ENCODE results near the gene CDK2AP2.

CDK2AP2 gene

DNA sequence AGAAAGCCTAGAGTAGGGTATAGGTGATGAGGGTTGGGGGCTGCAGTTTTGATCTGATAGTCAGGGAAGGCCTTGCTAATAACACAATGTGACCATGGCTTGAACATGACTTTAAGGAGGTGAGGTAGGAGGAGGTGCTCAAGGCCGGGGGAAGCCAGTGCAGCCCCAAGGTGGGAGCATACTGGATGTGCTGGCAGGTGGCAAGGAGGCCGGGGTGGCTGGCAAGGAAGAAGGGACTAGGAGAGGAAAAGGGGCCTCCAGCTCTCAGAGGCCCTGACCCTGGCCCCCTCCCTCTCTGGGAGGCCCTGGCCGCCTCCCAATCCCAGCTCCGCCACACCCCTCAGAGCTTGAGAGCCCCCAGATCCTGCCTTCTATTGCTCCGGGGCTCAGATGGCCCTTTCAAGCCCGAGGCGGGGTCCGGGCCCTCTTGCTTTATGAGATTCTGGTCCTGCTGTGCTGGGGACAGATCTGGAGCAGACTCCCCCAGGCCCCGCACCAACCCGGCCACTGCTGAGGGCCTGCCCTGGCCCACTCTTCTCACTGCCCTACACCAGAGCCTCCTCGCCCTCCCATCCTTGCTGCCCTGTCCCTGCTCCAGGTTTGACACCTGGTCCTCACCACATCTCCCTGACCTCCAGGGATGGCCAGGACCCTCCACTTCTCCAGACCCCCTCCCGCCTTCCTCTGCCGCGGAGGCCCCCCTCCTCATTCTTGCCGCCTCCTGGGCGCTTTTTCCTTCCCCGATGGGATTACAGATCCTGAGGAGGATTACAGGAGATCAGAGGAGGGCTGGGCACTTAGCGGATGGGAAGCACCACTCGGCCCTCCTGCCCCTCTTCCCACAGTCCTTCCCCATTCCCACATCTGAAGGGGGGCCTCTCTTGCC lies 4.6 kb downstream of the CDK2AP2 start:
- no peak for DNase-seq

DNA sequence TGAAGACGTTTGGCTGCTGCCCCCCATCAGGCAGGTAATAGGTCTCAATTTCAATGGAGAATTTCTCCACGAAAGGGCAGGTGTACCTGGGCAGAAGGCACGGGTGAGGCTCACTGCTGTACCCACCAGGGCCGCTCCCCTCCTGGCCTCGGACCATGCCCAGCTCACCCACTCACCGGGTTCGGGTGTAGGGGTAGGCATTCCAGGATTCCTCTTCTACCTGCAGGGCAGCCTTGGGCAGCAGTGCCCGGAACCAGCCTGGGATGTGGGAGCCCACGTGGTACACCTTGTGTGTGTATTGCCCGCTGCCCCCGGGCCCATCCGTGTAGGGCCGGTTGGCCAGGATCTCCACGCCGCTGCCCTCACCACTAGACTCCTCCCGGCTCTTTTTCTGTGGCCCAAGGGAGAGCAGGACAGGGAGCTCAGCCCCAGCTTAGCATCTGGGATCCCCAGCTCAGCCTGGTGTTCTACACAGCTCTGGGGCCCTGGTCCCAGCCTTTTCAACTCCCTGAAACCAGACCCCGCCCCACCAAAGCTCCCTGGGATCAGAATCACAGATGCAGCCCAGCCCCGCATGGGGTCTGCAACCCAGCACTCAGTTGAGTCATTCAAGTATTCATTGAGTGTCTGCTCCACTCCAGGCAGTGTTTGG lies 5.5 kb downstream of the CDK2AP2 start:
- no peak for DNase-seq

DNA sequence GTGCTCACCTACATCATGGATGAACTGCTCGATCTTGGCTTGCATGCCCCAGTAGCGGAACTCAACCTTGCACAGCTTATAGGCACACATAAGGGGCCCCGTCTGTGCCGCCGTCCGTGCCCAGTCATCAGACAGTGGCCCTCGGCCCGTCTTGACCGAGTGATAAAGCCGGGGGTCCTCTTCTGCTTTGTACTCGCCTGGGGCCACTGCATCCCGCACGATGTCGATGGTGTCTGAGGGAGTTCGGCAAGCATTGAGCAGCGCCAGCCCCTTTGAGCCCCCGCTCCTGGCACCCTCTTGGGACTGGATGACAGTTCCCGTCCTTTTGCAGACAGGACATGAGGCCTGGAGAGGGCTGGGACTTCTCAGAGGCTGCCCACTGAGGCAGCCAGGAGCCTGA lies 6.1 kb downstream of the CDK2AP2 start:
- DNase-seq, result no peak

DNA sequence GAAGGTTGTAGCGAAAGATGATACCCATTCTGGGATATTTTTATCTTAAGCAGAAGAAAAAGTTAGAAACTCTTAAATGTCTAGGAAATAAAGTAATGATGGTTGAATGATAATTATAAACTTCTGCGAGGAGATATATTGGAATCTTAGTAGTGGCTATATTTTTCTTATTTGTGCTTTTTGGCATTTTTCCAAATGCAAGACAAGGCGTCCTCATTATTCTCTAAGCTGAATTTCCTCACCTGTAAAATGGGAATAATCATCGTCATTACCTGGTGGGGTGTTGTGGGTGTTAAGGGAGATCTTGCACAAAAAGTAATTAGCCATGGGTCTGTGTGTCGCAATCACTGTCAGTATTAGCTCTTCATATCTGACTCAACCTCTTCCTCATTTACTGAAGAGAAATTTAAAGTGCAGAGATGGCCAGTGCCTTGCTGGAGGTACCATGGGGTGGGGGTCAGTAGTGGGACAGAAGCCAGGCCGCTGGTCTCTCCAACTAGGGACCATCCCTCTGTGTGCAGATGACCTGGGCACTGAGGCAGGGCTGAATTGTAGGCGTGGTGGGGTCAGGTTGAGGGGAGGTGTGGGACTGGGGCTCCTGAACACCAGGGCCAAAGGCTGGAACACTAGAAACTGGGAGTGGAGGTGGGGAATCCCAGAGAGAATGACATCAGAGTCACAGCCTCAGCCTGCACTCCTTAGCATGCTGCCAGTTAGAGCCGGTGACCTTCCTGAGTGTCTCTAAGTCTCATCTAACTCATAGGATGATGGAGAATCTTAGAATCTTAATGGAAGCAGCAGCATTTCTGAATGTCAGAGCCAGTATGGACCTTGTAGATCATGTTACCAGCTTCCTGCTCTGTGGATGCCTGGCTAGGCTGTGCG lies 6.9 kb downstream of the CDK2AP2 start:
- no peak for DNase-seq

DNA sequence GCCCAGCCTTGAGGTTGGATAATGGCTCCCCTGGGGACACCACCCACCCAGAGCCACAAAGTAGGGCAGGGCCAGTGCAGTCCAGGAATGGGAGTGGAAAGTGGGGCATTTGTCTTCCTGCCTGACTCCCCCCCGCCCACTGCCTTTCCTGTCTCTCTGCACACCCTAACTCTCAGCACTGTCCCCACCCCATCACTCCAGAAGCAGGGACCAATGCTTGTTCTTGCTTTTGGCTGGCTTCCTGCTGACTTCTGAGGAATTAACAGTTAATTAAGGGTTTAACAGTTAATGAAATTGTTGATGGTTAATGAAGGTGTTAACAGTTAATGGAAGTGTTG lies 7.5 kb downstream of the CDK2AP2 start:
- no peak for DNase-seq

DNA sequence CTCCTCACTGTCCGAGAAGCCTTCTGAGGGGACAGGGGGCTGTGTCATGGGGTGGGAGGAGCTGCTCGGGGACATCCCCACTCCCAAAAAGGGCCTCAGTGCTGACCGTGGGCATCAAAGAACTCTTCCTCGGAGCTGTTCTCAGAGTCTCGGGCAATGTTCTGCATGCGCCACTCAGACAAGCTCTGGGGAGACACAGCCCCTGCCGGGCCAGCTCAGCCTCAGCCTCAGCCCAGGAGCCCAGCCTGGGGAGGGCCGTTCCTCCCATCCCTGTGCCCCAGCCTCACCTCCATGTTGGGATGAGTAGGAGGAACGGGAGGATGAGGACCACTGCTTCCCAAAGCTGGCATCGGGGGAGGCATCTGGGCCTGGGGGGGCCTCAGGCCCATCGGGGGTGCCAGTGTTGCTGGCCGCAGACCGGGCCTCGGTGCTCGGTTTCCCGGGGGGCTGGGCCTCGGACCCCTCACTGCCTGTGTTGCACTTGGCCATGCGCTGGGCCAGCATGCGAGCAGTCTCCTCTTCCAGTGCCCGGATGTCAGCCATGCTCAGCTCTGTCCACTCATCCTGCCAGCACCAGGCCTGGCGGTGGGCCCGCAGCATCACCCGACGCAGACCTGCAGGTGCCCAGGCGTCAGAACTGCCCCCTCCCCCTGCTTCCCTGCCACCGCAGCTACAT lies 8.0 kb downstream of the CDK2AP2 start:
- DNase-seq, result no peak

DNA sequence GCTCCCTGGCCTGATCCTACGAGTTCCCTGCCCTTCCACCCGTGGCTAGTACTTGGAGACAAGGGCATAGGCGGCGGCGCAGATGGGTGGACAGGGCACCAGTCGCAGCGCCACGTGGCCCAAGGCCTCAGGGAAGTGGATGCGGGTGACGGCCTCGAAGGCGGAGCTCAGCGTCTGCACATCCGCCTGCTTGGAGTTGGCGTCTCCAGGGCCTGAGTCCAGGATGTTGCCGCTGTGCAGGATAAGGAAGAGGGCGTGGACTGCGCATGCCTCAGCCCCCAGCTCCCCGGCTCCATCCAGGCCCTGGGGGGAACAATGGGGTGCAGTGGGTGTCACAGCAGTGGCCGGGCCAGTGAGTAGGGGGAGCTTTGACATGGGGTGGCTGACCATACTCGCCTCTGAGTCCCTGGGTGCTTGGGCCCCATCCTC lies 9.4 kb downstream of the CDK2AP2 start:
- DNase-seq, result no peak

DNA sequence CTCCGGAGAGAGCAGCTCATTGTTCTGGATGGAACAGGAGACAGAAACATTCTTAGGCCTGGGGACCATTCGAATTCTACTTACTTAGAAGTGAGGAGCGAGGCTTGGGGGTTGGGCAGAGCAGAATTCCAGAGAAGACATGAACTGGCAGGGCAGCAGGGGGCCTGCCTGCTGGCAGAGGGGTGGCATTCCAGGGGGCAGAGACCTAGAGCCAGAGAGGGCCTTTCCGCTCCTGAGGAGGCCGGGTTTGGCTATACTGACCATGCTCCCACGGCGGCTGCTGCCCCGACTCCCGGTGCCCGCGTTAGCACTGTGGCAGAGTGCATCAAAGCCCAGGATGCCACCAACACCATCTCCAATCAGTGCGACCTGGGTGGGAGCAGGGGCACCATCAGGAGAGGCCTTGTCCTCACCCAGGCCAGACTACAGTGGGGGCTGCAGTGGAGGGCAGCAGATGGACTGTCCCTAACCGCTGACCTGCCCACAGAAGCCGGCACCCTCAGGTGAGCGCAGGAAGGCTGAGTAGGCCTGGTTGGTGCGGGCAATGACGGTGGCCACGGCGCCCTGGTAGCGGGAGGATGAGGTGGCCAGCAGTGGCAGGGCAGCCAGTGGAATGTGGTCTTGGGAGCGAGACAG lies 10.2 kb downstream of the CDK2AP2 start:
- no peak for DNase-seq

DNA sequence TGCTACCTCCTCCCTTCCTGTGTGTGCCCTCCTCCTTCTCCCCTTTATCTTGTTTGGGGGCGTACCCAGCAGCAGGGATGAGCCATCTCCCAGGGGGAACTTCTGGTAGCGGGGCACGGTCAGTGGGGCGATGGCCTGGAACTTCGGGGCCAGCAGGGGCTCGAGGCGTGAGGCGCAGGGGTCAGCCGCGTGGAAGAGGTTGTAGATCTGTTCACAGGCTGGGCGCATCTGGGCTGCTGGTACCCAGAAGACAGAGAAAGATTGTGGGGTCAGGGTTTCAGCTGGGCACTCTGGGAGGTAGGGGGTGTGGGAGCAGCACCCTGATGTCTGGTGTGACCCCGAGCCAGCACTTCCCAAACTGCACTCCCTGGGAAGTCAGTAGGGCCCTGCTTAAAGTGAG lies 11.8 kb downstream of the CDK2AP2 start:
- no peak for DNase-seq

DNA sequence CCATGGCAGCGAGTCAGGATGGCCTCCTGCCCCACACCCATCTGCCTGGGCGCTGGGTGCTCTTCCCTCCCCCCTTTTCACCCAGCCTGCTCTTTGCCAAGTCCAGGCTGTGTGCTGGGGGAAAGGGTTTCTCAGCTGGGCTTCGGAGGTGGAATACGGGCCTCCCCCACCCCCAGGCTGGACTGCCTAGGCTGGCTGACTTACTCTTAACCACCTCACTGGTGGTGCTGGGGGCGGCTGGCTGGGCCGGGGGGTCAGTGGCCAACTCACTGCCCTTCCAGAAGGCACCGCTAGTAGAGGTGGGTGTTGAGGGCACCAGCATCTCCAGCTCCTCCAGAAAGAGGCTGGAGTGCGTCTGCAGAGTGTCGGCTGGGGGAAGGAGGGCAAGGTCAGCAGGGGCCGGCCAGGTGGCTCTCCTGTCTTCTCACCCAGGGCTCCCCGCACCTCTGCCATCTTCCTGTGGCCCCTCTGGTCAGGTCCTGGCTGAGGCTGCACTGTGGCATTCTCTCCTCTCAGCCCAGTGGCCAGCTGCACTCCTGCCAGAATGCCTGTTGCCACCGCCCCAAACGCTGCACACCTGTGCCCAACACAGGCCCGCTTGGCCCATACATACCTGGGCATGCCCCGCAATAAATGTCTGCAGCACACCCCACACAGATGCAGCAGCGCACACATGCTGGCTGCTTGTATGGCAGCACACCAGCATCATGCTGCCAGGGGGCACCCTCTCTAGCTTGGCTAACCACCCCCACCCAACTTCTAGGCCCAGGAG lies 12.5 kb downstream of the CDK2AP2 start:
- DNase-seq, result no peak

DNA sequence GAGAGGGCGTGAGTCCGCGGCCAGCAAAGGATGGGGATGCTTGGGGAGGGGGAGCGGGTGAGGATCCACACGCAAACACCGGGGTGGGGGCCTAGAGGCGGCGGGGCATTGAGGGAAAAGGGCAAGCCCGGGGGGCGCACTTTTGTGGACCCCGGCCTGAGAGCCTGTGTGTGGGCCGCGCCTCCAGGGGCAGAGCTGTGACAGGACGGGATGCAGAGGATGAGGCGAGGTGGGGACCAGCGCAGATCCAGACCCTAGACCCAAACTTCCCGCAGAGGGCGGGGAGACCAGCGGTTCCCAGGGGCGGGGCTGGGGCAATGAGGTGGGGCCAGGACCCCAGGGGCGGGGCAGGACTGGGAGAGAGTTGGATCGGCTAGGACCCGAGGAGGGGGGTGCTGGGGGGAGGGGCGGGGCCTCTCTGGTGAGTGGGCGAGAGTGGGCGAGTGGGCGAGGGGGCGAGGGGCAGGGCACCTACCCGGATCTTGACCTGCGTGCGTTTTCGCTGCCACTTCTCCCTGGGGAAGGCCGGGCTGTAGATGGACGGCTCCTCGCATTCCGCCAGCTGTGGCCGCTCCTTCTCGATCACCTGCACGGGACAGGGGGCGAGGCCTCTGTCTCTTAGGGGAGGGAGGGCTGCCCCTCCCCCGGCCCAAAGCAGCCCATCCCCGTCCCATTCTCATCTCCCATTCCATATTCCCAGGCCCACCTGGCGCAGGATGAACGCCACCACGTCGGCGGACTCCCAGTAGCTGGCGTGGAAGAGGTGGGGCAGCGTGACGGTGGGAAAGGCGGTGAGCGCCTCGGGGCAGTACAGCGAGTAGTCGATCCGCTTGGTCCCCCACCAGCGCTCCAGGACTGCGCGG lies 13.4 kb downstream of the CDK2AP2 start:
- DNase-seq, result no peak

DNA sequence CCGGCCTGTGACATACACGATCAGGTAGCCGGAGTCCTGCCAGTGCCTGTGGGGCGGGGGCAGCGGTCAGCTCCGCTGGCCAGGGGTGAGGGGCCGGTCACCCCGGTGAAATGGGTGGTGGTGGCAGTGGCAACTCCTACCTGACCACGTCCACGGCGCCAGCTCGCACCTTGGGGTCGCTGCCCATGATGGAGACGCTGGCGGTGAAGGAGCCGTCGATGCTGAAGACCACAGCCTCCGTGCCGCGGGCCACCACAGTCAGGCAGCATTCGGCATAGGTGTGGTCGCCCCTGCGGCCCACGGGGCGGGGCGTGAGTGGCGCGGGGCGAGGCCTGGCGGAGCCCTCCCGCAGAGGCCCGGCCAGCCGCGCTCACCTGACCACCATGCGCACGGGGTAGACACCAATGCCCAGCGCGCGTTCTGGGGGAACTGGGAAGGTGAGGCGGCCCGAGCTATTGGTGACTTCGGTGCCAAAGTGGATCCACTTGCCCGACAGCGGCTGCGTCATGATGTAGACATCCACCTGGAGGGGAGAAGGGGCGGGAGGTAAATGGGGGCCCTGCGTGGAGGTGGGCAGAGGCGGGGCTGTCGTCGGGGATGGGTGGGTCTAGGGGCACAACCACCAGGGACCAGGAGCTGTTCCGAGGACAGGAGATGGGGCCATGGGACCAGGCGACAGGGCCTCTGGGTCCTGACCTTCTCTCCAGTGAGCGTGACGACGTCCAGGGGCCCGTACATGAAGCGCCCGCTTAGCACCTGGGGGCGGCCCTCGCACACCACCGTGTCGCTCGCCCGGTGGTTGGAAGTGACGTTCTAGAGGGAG lies 14.2 kb downstream of the CDK2AP2 start:
- no peak for DNase-seq

DNA sequence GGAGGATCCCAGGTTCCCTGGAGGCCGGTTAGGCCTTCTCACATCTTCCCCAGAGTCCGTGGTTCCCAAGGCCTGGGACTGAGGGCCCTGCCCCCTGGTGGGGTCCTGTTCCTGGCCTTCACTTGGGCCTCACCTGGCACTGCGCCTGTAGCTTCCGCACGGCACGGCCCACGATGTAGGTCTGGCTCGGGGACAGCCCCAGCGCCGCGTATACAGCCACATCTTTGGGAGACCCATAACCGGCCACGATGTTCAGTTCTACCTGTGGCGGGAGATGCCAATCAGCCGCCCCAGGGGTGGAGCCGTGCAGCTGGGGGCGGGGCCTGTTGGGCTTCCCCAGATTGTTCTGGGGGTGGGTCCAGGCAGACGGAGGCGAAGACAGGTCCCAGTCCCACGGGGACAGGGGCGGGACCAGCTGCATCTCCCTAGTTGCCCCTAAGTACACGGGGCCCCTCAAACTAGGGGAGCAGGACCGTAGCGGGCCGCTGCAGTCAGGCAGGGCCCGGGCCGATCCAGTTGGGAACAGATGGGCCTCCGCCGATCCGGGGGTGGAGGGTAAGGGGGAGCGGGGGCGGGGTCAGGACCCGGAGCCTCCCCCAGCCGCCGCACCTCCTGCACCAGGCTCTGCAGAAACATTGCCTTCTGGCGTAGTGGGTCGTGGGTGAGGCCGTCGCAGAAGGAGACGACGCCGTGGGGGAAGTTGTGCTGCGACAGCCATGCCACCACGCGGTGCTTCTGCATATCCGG lies 15.0 kb downstream of the CDK2AP2 start:
- DNase-seq, result no peak

DNA sequence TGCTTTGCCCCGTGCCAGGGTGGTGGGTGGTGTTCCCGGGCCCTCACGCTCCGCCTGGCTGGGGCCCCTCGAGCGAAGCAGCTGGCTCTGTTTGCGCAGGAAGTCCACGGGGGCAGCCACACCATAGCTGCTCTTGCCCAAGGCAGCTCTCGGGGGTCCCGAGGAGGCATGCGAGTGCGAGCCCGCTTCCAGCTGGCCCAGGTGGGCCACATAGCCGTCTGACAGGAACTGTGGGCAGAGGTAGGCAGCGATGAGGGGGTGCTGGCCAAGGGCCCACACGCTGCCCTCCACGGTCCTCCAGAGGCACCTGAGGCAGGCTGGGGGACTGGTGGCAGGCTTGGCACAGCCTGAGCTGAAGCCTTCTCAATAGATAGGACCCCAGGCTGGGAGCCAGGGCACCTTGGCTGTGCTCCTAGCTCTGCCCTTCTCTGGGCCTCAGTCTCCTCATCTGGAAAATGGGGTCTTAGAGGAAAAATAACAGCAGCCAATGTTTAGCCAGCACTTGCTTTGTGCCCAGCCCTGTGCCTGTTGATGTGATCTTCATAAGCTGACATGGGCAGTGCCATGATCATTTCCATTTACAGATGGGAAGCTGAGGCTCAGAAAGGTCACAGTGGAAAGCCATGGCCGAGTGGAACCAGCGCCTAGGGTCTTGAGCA lies 15.8 kb downstream of the CDK2AP2 start:
- DNase-seq, result no peak

DNA sequence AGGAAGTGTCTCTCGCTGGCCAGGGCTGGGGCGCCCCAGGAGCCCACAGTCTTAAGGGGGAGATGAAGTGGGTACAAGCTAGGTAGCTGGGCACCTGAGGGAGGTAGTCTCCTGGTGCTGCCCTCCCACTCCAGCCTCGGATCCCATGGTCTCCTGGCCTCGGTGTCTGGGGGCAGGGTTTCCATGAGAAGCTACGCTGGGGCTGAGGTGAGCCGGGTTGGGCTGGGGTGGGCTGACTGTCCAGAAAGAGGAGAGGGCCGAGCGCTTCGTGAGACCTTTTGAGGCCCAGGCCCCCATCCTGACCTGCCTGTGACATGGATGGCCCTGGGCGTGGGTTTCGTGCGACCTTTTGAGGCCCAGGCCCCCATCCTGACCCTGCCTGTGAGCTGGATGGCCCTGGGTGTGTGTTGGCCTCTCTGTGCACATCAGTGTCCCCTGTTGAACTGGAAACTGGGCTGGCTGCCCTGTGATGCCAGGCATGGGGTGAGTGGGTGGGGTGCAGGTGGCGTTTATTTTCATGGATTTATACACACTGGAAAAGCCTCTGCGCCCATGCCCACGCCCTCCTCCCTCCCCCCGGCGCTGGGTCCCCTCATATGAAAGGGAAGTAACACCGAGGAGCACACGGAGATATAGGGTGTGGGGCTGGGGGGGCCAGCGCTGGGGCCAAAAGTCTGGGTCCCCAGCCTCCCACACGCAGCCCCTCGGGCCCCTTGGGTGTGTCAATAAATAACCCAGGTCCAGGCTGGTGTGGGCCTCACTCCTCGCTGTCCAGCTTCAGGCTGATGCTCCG lies 16.5 kb downstream of the CDK2AP2 start:
- no peak for DNase-seq

DNA sequence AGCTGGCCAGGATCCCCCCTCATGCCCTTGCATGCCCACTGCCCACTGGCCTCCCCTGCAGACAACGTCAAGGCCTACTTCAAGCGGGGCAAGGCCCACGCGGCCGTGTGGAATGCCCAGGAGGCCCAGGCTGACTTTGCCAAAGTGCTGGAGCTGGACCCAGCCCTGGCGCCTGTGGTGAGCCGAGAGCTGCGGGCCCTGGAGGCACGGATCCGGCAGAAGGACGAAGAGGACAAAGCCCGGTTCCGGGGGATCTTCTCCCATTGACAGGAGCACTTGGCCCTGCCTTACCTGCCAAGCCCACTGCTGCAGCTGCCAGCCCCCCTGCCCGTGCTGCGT lies 17.3 kb downstream of the CDK2AP2 start:
- no peak for DNase-seq

DNA sequence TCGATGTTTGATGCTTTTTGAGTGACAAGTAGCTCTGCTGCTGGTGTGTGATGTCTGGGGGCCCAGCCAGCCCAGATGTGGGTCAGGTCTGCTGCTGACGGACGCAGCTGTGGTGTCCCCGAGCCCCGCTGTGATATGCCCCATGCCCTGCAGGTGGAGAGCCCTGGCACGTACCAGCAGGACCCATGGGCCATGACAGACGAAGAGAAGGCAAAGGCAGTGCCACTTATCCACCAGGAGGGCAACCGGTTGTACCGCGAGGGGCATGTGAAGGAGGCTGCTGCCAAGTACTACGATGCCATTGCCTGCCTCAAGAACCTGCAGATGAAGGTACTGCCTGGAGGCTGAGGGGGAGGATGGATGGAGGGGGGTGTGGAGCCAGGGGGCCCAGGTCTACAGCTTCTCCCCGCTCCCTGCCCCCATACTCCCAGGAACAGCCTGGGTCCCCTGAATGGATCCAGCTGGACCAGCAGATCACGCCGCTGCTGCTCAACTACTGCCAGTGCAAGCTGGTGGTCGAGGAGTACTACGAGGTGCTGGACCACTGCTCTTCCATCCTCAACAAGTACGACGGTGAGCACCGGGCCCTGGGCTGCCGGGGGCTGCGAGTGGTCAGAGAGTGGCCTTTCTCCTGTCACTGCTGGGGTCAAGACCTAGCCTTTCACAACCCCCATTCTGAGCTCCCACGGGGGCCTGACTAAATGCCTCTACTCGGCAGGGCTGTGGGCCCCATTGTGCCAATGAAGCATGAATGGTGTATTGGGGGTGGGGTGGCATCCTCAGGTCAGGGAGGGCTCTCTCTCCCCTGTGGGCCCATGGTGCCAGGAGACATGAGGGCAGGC lies 17.9 kb downstream of the CDK2AP2 start:
- no peak for DNase-seq
